HT-29 (cell line): ENCODE results near the gene METAP1D. TPM values are rescaled to one million over a fixed set of nuclear protein-coding genes. Genes with fewer than 3 reads are reported as not detected.
A peak's percentile ranks its signal among the peaks of the same experiment; 100 is the strongest.
"Not testable (repeated sequence)": the region's sequence is repeated elsewhere in the genome, so short reads cannot be mapped to it uniquely, and the experiment has no call there.

Experiments used
- DNase-seq: peaks from one replicate; pipeline ENCODE4 v3.0.0-alpha.2; 2015; ENCODE audit warnings: low spot score
- total RNA-seq: library from RNA; depleted of rRNA; stranded (reverse); fragments of >200 nt; shearing (Covaris generic); gene quantifications from 2 replicates; pipeline ENCODE4 v1.2.3, GENCODE V29; 2014

METAP1D gene
- total RNA-seq, 1 experiment from 2014 or later = 8.5 TPM

DNA sequence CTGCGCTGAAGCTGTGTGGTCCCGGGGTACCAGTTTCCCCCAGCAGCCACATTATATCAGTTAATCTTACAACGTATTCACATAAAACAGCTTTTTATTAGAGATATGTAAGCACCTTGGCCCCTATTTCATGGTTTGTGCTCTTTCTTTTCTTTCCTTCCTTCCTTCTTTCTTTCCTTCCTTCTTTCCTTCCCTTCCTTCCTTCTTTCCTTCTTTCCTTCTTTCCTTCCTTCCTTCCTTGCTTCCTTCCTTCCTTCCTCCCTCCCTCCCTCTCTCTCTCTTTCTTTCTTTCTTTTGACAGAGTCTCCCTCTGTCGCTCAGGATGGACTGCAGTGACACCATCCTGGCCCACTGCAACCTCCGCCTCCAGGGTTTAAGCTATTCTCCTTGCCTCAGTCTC is 3.7 kb upstream of the METAP1D start:
- no peak for DNase-seq

DNA sequence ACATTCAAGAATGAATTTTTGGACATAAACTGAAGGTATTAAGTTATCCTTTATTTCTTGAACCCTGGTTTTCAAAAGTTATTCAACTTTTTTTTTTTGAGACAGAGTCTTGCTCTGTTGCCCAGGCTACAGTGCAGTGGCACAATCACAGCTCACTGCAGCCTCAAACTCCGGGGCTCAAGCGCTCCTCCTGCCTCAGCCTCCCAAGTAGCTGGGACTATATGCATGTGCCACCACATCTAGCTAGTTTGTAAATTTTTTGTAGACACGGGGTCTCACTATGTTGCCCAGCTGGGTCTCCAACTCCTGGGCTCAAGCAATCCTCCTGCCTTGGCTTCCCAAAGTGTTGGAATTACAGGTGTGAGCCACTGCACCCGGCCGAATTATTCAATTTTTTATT is 2.7 kb upstream of the METAP1D start:
- DNase-seq = not testable (repeated sequence)

GRCh38 chr2:171999161-171999560 is 592 bp upstream of the METAP1D start:
- DNase-seq = no peak

DNA sequence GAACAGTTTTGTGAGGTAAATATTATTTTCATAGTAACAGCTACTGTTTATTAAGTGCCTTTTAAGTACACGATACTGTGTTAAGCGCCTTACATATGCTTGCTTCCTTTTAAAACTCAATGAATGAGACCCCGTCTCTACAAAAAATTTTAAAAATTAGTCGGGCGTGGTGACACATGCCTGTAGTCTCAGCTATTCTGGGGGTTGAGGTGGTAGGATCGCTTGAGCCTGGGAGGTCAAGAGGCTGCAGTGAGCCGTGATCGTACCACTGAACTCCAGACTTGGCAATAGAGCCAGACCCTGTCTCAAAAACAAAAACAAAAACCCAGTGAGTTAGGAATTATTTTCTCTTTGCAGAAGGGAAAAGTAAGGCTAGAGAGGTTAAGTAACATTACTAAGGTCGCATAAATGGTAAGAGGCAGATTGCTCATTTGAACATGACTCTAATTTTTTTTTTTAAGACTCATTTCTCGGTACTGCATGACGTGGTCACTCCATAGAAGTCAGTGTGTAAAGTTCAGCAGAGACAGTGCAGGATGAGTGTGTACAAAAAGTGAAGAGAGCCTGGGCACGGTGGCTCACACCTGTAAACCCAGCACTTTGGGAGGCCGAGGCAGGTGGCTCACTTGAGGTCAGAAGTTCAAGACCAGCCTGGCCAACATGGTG is 1.1 kb downstream of the METAP1D start:
- peak; percentile 3 for DNase-seq

- no peak for DNase-seq
Measured at GRCh38 chr2:172007372-172007771, 7.6 kb downstream of the METAP1D start.

- no peak for DNase-seq
Measured at GRCh38 chr2:172009823-172010222, 10.1 kb downstream of the METAP1D start.

DNA sequence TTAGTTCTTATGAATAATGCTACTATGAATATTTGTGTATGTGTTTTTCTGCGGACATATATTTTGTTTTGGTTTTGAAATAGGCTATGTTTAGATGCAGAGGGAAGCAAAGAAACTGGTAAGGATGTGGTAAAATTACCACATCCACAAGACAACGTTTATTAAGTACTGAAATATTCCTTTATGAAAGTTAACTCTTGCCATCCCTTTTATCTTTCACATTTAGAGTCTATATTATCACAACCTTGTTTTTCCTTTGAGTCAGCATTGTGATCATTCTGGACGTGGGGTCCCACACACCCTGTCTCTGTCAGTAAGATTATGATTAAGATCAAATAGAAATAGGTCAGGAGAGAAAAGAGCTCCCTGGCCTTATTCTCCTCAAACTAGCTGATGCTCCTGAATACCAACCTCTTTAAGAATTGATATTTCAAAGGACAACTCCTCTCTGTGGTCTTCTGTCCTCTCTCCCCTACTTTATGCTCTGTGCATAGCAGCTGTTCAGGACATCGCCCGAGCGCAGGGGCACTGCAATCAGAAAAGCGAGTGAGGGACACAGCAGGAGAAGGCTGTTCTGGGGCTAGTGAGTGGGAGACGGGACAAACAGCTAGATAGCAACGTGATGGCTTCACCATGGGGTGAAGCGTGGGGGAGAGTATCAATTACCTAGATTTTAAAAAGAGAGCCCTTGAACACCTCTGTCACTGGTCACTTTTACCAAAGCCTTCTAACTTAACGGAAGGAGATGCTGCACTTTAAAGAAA is 12.2 kb downstream of the METAP1D start:
- no peak for DNase-seq

GRCh38 chr2:172012677-172013391 is 13.1 kb downstream of the METAP1D start:
- no peak for DNase-seq

DNA sequence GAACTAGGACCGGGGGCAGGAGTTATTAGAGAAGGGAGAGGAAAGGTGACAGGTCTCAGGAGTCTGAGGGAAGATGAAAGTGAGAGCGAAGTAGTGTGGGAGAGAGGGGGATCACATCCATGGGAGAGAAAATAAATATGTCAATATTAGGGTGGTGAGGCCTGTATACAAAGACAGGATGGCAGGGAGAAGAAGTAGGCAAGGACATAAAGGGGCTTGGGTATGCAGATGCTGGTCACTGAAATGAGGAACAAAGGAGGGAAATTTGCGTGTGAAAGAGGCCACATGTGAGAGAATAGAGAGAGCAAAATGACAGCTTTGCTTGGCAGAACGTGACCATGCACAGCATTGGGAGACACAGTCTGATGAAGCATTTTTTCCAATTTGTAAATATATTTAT is 13.6 kb downstream of the METAP1D start:
- DNase-seq = no peak

DNA sequence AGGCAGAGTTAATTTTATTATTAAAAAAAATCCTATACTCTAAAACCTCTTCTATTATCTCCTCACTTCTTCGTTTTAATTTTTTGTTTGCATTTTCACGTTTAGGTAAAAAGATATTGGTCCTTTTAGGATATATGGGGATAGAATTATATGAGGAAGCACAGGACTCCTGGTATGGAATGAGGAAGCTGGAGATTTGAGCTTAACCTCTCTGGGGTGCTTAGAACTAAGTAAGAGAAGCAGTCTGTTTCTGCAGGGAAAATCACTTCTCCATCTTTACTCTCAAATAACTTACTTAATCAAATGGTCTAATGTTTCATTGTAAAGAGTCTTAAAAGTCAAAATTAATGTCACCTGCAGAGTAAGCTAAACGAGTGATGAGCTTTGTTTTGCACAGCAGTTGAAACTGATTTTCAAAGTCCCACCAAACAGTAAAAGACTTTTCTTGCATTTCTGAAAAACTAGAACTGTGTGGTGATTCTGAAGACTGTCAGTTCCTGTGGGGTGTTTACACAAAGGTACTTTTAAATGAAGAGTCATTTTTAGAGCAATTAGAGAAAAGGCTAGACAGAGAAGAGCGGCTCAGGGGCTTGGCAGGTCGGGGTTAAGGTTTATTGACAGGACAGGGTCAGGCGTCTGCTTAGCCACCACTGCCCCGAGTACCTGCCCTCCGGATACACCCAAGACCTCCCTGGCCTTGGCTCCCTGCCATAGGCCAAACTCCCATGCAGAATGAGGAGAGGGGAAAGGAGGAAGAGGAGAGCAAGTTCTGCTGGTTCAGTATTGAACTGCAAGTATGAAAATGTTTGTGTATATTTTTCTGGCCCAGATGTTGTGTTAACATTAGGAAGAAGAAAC is 21.6 kb downstream of the METAP1D start:
- DNase-seq = peak; percentile 21

DNA sequence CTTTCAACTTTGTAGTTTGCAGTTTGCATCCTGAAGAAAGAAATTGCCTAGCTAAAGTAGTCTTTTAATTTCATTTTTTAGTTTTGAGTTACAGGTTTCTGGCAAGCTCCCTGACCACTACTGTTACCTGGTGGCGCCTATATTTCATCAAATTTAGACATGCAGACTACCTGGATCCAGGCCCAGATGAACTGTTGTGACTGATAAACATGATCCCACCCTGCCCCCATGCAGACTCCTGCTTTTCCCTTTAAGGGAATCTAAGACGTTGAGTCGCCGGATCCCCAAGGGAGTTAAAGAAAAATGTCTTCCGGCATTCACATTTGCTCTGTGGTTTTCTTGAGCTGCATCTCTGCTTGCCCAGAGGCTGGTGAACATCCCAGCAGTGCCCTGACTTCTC is 22.2 kb downstream of the METAP1D start:
- DNase-seq = no peak

- DNase-seq = no peak
Measured at GRCh38 chr2:172031536-172031935, 31.8 kb downstream of the METAP1D start.

DNA sequence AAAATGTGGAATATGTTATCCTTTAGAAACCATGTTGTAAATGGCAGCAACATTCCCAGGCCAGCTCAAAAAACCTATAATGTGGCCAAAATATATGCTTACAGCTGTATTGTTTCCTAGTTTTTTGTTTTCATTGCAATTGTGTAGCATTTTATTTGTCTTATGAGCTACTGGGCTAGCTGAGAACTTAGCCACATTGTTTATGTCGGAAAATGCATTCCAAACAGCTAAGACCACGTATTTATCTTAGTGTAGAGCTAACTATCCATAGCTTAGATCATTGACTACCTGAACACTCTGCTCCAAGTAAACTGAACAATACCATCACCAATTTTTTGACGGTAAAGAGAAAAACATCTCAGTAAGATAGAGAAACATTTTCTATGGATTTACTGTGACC is 38.4 kb downstream of the METAP1D start:
- no peak for DNase-seq

DNA sequence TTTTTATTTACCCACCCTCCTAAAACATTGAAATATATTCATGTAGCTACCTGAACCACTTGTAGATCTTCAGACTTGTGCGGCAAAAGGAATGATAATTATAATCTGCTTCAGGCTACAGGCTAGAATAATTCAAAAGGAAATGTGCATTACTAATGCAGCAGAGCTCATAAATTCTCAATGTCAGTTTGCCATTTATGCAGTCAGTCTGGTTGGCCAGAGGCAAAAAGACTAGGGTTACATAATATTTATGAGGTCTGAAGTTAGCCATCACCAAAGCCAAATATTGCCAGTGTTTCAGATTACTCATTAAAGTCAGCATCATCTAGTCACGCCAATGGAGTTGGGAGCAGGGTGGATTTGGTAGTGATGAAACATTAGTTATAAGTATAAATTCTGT is 38.9 kb downstream of the METAP1D start:
- no peak for DNase-seq

DNA sequence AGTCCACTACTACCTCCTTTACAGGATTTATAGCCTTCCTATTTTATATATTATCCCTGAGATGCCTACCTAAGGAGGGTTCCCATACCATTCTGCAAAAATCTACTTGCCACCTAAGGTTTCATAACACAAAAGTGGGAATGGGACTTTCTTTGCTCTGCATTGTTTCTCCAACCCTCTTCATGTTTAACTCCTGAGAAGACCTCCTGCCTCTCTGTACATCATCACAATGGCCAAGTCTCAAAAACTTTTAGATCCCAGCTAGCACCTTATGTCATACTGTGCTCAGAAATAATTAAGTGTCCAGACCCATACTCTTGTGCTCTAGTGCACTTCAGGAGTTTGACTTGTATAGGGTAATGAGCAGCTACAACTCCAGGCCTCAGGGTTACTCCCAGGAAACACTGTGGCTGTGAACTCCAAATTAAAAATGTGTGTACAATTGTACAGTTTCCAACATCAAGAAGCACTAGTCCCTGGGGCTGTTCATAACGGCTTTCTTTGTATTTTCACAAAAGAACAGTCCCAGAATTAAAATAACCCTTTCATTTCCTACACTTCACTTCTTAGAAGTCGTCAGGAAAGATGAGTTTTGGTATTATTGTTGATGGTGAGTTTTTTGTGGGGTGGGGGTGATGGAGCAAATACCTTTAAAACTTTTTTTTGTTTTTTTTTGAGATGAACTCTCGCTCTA is 39.4 kb downstream of the METAP1D start:
- DNase-seq = no peak

GRCh38 chr2:172040311-172040710 is 40.6 kb downstream of the METAP1D start:
- no peak for DNase-seq

DNA sequence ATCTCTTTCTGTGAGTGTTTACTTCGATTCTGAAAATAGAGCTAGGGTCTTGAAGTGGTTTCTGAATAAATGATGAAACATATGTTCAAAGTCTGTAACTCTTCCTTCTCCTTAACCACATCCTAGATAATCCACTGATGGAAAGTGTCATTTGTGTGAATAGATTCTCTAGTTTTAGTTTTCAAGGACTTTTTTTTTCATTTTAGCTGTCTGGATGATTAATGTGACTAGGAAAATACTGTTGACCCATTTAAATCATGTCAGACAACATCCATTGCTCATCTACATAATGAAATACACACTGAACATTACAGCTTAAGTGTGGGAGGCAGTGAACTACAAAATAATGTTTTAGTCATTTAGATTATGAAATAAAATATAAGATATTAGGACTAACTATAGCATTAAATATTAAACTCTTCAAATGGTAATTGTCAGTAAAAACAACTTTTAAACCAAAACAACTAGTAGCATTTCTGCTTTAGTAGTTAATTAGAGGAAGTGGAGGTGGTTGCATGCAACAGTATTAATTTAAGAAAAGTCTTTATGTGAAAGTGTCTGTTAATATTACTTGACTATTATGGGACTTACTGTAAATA is 46.4 kb downstream of the METAP1D start:
- no peak for DNase-seq

DNA sequence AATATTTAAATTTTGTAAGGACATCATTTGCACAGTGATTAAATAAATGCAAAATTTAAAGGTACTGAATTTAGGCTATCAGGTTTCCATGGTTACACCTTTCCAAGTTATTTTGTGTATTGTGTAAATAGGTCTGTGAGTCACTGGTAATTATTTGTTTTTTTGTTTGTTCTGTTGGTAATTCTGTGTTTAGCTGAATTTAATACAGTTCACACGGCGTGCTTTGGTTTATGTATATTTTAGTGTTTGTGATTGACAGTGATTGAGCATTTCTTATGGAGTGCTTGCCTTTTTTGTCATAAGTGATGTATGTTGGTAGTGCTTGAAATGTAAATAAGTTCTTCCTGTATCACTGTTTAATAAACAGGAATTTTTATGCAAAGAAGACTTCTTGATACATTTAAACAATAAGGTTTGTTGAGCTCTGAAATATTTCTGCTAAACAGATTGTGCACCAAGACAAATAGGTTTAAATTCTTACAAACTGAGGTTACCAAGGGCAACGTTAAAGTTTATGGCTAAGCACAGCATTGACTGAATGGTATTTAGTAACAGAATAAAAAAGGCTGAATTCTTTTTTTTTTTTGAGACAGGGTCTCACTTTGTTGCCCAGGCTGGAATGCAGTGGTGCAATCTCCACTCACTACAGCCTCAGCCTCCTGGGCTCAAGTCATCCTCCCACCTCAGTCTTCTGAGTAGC is 47.3 kb downstream of the METAP1D start:
- DNase-seq = no peak

GRCh38 chr2:172047566-172048507 is 48.1 kb downstream of the METAP1D start:
- no peak for DNase-seq
